ENCODE measurements around the gene FAM193B.

GRCh38 chr5:177540438-177540837 lies 13.9 kb downstream of the FAM193B start:
- TF ChIP-seq RFX5 (IDR thresholded peaks at IDR 0.05; ENCODE audit: low read length) (no peak), TCF12 (IDR thresholded peaks at IDR 0.05) (no peak)
- TF ChIP-seq, protein P1, sequence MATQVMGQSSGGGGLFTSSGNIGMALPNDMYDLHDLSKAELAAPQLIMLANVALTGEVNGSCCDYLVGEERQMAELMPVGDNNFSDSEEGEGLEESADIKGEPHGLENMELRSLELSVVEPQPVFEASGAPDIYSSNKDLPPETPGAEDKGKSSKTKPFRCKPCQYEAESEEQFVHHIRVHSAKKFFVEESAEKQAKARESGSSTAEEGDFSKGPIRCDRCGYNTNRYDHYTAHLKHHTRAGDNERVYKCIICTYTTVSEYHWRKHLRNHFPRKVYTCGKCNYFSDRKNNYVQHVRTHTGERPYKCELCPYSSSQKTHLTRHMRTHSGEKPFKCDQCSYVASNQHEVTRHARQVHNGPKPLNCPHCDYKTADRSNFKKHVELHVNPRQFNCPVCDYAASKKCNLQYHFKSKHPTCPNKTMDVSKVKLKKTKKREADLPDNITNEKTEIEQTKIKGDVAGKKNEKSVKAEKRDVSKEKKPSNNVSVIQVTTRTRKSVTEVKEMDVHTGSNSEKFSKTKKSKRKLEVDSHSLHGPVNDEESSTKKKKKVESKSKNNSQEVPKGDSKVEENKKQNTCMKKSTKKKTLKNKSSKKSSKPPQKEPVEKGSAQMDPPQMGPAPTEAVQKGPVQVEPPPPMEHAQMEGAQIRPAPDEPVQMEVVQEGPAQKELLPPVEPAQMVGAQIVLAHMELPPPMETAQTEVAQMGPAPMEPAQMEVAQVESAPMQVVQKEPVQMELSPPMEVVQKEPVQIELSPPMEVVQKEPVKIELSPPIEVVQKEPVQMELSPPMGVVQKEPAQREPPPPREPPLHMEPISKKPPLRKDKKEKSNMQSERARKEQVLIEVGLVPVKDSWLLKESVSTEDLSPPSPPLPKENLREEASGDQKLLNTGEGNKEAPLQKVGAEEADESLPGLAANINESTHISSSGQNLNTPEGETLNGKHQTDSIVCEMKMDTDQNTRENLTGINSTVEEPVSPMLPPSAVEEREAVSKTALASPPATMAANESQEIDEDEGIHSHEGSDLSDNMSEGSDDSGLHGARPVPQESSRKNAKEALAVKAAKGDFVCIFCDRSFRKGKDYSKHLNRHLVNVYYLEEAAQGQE (IDR thresholded peaks at IDR 0.05; ENCODE audit: low read depth, low read length) = no peak
